CD8-positive, alpha-beta memory T cell (primary cell): ENCODE measurements around the gene TARM1. TPM values are rescaled to one million over a fixed set of nuclear protein-coding genes. Genes with fewer than 3 reads are reported as not detected.

Source experiments
- CTCF ChIA-PET: fragments of 350-600 bp; sonication (Branson Sonifier 250); formaldehyde crosslinking; loops from one replicate; lab custom pipeline; 2021; ENCODE audit warnings: antibody characterized with exemption; lab: Charles Lee
- POLR2A ChIA-PET: fragments of 350-600 bp; sonication (Branson Sonifier 250); formaldehyde crosslinking; loops from one replicate; lab custom pipeline; 2021; ENCODE audit warnings: antibody characterized with exemption; lab: Charles Lee
- DNase-seq, 5 donors: peaks; one replicate each; pipeline versions ENCODE4 v3.0.0 to v3.0.0-alpha.2; 2020 to 2022; ENCODE audit warnings: mixed read lengths in 1 of 5
- H3K27ac ChIP-seq: one replicate; pipeline ENCODE4 v1.7.0; 2013; ENCODE audit warnings: low read depth, mild to moderate bottlenecking, low read length, moderate library complexity
- H3K27me3 ChIP-seq: 2 replicates; pipeline ENCODE4 v1.7.0; 2013; ENCODE audit warnings: low read length, mild to moderate bottlenecking; ENCODE audit not compliant: insufficient read depth, poor library complexity, severe bottlenecking
- H3K36me3 ChIP-seq: 2 replicates; pipeline ENCODE4 v1.7.0; 2013; ENCODE audit warnings: mild to moderate bottlenecking, low read length, moderate library complexity; ENCODE audit not compliant: insufficient read depth
- H3K4me1 ChIP-seq: 2 replicates; pipeline ENCODE4 v1.7.0; 2013; ENCODE audit warnings: mild to moderate bottlenecking, low read length, moderate library complexity; ENCODE audit not compliant: insufficient read depth
- H3K4me3 ChIP-seq: 2 replicates; pipeline ENCODE4 v1.7.0; 2013; ENCODE audit warnings: mild to moderate bottlenecking, low read length
- H3K9me3 ChIP-seq: 2 replicates; pipeline ENCODE4 v1.7.0; 2013; ENCODE audit warnings: mild to moderate bottlenecking, low read length
- H3K27ac Mint-ChIP-seq, 8 donors: one replicate each; pipeline ENCODE4 v1.8.0; 2020 to 2021; ENCODE audit warnings: mixed read lengths in 8 of 8, mild to moderate bottlenecking in 6 of 8, inconsistent platforms in 3 of 8, moderate library complexity in 3 of 8
- H3K27me3 Mint-ChIP-seq, 2 donors: one replicate each; pipeline ENCODE4 v1.8.0; 2020 to 2021; ENCODE audit warnings: mixed read lengths in 2 of 2, mild to moderate bottlenecking in 1 of 2, moderate library complexity in 1 of 2
- H3K36me3 Mint-ChIP-seq, 3 donors: one replicate each; pipeline ENCODE4 v1.8.0; 2020 to 2021; ENCODE audit warnings: mixed read lengths in 3 of 3, inconsistent platforms in 1 of 3, mild to moderate bottlenecking in 1 of 3
- H3K4me1 Mint-ChIP-seq, 3 donors: one replicate each; pipeline ENCODE4 v1.8.0; 2020 to 2021; ENCODE audit warnings: mixed read lengths in 3 of 3, inconsistent platforms in 1 of 3, mild to moderate bottlenecking in 1 of 3
- H3K4me3 Mint-ChIP-seq, 7 donors: one replicate each; pipeline ENCODE4 v1.8.0; 2020 to 2021; ENCODE audit warnings: mixed read lengths in 7 of 7, mild to moderate bottlenecking in 6 of 7, moderate library complexity in 4 of 7, inconsistent platforms in 2 of 7
- H3K9me3 Mint-ChIP-seq, 5 donors: one replicate each; pipeline ENCODE4 v1.8.0; 2020 to 2022; ENCODE audit warnings: mixed read lengths in 5 of 5, mild to moderate bottlenecking in 3 of 5, moderate library complexity in 2 of 5, inconsistent platforms in 1 of 5
- polyA plus RNA-seq: library from polyadenylated mRNA; unstranded; fragments of 300-500 nt; fragmentation: Illumina TruSeq; gene quantifications from one replicate; pipeline ENCODE4 v1.2.3, GENCODE V29; 2021
- total RNA-seq, 2 experiments: library from RNA; stranded (reverse); gene quantifications; one replicate each; pipeline ENCODE4 v1.2.3, GENCODE V29; 2021

The TARM1 gene
- total and polyA plus RNA-seq, 3 experiments from 2014 or later, result not detected

DNA sequence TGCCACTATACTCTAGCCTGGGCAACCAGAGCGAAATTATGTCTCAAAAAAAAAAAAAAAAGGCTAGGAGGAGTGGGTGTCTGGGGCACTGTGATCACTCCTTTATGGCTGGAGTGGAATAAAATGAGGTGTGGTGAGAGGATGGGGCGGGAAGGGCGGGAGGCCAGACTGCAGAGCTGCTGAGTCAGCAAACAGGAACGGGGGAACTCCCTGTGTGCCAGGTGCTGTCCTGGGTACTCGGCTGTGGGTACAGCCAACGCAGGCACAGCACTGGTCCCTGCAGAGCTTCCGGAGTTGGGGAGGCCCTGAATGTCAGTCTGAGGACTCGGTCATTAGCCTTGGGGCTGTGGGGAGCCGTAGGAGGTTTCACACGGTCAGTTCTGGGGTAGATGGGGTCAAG lies 40.1 kb upstream of the TARM1 start:
- Histone ChIP-seq H3K27me3 (no peaks in the 10 kb centered on the region), H3K36me3 (peaks cover 49% of the 10 kb centered on the region), H3K27ac (no peak overlapping the region), H3K9me3 (no peaks in the 10 kb centered on the region), H3K4me3 (no peak overlapping the region), H3K4me1 (peaks cover 9% of the 10 kb centered on the region)
- ChIA-PET POLR2A (no interaction called here), CTCF (no interaction called here)
- H3K4me3 Mint-ChIP-seq, result no peak overlapping the region
- no peak for DNase-seq
- peaks cover 0 to 78% (median 10%) of the 10 kb centered on the region in 3 donors for H3K36me3 Mint-ChIP-seq
- no peaks in the 10 kb centered on the region for H3K27me3 Mint-ChIP-seq
- peaks cover 11 to 17% (median 12%) of the 10 kb centered on the region in 3 donors for H3K4me1 Mint-ChIP-seq
- no peaks in the 10 kb centered on the region for H3K9me3 Mint-ChIP-seq
- no peak overlapping the region for H3K27ac Mint-ChIP-seq

DNA sequence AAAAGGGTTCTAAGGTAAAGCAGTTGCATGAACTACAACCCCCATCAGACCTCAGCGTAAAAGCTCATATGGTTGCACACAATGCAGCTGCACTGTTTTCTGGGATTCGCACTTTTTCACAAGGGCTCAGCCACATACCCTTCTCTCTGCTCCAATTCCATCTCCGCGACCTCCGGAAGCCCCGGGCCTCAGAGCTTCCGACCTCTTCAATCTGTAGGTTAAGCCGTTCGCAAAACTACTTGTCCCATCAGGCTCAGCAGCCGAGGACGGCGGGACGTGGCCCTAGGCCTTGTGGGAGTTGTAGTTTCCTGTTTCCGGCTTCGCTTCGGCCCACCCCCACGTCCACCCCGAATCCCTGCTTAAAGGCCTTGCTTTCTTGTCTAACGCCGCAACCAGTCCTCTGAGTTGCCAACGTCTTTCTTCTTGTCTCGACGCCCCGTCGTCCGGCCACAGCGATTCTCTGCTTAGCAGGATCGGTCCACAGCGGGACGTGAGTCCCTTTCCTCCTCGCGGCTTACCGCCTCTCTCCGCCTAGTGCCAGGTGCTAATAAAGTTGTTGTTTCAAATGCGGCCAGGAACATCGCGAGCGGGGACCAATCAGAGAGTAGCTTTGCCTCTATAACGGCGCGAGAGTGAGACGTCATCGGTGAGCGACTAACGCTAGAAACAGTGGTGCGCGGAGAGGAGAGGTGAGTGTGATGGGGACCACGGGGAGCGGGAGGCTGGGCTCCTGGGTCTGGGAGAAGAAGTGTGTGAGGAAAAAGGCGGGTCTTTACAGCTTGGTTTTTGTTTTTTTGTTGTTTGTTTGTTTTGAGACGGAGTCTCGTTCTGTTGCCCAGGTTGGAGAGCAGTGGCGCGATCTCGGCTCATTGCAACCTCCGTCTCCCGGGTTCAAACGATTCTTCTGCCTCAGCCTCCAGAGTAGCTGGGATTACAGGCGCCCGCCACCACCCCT lies 34.2 kb upstream of the TARM1 start, which contains the start of the genes PRPF31 and TFPT:
TSS of gene PRPF31 (plus strand) at position 646 of the 955 bp plus-strand sequence. CDS start 2,525 bp downstream, outside the sequence.
TSS of gene TFPT (minus strand) at position 549 of the 955 bp plus-strand sequence. CDS start at position 161, 388 bp downstream.
- H3K4me1 Mint-ChIP-seq, result peaks cover 37 to 50% (median 43%) of the 10 kb centered on the region in 3 donors
- peak; percentile 90 to 98 (median 96) for DNase-seq
- POLR2A ChIA-PET, result interaction anchor here (0.8 to 2.7 kb wide), 10 partner anchors 10 to 248 kb away, joined by 3 to 36 read pairs (median 6); partner anchors contain the start of genes CNOT3, LENG1, MBOAT7 and MYADM
- Histone ChIP-seq H3K27me3 (no peaks in the 10 kb centered on the region), H3K36me3 (peaks cover 17% of the 10 kb centered on the region), H3K9me3 (no peaks in the 10 kb centered on the region), H3K4me1 (peaks cover 28% of the 10 kb centered on the region), H3K27ac (peak within 1 kb of the TSS; percentile 80), H3K4me3 (peak within 1 kb of the TSS; percentile 97)
- H3K27me3 Mint-ChIP-seq, result peaks cover 0 to 2% of the 10 kb centered on the region in 2 donors
- CTCF ChIA-PET, result interaction anchor here (1.4 to 2.1 kb wide), 3 partner anchors 8 to 44 kb away, joined by 4 to 7 read pairs (median 5); partner anchors contain the start of genes CNOT3 and LENG1
- H3K9me3 Mint-ChIP-seq, result peaks cover 0 to 1% (median 0%) of the 10 kb centered on the region in 5 donors
- peak within 1 kb of the TSS; percentile 85 to 96 (median 93) for H3K4me3 Mint-ChIP-seq
- peak within 1 kb of the TSS; percentile 72 to 99 (median 92) for H3K27ac Mint-ChIP-seq
- peaks cover 0 to 47% (median 8%) of the 10 kb centered on the region in 3 donors for H3K36me3 Mint-ChIP-seq

DNA sequence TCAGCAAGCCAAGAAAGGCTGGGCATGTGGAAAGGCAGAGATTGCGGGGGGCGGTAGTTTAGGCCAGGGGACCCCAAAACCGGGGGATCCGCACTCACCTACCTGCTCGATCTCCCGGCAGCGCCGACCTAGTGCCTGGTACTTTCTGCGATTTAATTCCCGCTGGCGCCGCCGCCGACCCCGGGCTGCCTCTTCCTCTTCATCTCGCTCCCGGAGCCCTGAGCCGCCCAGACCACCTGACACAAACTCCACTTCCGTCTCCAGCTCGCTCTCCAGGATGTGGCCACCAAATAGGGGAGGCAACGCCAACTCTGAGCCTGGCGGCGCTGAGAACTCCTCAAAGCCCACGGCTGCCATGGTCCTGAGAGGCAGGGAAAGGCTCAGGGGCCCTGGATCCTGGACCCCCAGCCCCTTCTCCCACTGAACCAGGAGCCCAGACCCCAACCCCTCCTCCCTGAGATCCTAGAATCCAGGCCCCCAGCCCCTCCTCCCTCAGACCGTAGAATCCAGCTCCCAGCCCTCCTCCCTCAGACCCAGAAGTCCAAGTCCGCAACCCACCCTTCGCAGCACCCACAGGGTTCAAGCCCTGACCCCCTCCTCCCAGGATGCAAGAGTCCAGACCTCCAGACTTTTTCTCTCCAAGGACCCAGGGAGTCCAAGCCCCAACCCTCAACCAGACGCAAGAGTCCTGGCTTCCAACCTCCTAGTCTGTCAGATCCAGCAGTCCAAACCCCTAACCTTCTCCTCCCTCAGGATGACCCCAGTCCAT lies 33.4 kb upstream of the TARM1 start:
- ChIA-PET POLR2A (interaction anchor here (1.1 to 2.7 kb wide), 8 partner anchors 10 to 247 kb away, joined by 4 to 36 read pairs (median 10); partner anchors contain the start of genes CNOT3, LENG1, MBOAT7 and MYADM), CTCF (interaction anchor here (1.6 kb wide), 1 partner anchor 23 kb away, joined by 7 read pairs; the partner anchor contains the start of gene CNOT3)
- Histone ChIP-seq H3K36me3 (peaks cover 15% of the 10 kb centered on the region), H3K4me1 (peaks cover 28% of the 10 kb centered on the region), H3K27ac (peak overlapping the region; percentile 80), H3K27me3 (no peaks in the 10 kb centered on the region), H3K4me3 (peak overlapping the region; percentile 97), H3K9me3 (no peaks in the 10 kb centered on the region)
- peak overlapping the region; percentile 85 to 96 (median 93) for H3K4me3 Mint-ChIP-seq
- H3K4me1 Mint-ChIP-seq, result peaks cover 39 to 50% (median 43%) of the 10 kb centered on the region in 3 donors
- H3K9me3 Mint-ChIP-seq, result peaks cover 0 to 1% (median 0%) of the 10 kb centered on the region in 5 donors
- peaks cover 0 to 48% (median 4%) of the 10 kb centered on the region in 3 donors for H3K36me3 Mint-ChIP-seq
- H3K27ac Mint-ChIP-seq, result peak overlapping the region; percentile 72 to 99 (median 92)
- DNase-seq, result peak; percentile 41 to 74 (median 54)
- peaks cover 0 to 2% of the 10 kb centered on the region in 2 donors for H3K27me3 Mint-ChIP-seq

DNA sequence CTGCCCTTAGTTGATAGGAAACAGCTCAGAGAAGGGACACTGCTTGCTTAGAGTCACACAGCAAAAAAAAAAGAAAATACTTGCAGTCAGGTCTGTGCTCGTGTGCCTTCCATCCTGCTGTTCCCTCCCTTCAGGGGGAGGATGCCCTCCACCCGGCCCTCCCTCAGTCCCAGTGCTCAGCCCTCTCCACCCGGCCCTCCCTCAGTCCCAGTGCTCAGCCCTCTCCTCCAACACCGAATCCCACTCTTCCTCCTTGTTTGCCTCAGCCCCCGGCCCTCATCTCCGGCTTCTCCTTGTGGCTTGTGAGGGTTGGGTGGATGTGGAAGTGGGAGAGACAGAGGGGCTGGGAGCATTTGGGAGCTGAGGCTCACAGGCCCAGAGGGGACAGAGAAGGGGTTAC lies 28.5 kb upstream of the TARM1 start:
- Mint-ChIP-seq H3K9me3 (no peaks in the 10 kb centered on the region), H3K27ac (no peak overlapping the region), H3K4me1 (peaks cover 22 to 35% (median 29%) of the 10 kb centered on the region in 3 donors), H3K4me3 (no peak overlapping the region), H3K27me3 (no peaks in the 10 kb centered on the region), H3K36me3 (peaks cover 0 to 67% (median 1%) of the 10 kb centered on the region in 3 donors)
- CTCF ChIA-PET, result no interaction called here
- H3K27me3 ChIP-seq, result no peaks in the 10 kb centered on the region
- no peaks in the 10 kb centered on the region for H3K9me3 ChIP-seq
- no peak overlapping the region for H3K4me3 ChIP-seq
- H3K36me3 ChIP-seq, result peaks cover 12% of the 10 kb centered on the region
- POLR2A ChIA-PET, result no interaction called here
- DNase-seq, result peak in 1 of 5 donors; percentile 36
- peaks cover 10% of the 10 kb centered on the region for H3K4me1 ChIP-seq
- no peak overlapping the region for H3K27ac ChIP-seq

DNA sequence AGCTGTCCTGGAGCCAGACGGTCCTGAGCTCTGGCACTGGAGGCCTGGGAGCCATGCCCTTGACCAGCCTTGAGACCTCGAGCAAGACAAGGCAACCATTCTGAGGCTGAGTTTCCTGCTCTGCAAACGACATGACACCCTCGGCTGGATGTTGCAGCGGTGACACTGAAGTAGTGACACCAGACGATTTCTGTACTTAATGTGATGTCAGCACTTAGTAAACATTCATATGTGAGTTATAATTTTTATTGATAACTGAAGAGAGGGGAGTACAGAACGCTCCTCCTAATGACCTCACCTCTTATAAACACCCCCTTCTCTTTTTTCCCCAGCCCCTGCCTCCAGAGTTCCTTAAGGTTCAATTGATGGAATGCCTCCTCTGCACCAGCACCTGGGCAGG lies 27.3 kb upstream of the TARM1 start:
- Mint-ChIP-seq H3K27me3 (no peaks in the 10 kb centered on the region), H3K36me3 (peaks cover 0 to 67% (median 1%) of the 10 kb centered on the region in 3 donors)
- CTCF ChIA-PET, result interaction anchor here (2.5 kb wide), 1 partner anchor 8 kb away, joined by 5 read pairs; the partner anchor contains the start of genes PRPF31 and TFPT

DNA sequence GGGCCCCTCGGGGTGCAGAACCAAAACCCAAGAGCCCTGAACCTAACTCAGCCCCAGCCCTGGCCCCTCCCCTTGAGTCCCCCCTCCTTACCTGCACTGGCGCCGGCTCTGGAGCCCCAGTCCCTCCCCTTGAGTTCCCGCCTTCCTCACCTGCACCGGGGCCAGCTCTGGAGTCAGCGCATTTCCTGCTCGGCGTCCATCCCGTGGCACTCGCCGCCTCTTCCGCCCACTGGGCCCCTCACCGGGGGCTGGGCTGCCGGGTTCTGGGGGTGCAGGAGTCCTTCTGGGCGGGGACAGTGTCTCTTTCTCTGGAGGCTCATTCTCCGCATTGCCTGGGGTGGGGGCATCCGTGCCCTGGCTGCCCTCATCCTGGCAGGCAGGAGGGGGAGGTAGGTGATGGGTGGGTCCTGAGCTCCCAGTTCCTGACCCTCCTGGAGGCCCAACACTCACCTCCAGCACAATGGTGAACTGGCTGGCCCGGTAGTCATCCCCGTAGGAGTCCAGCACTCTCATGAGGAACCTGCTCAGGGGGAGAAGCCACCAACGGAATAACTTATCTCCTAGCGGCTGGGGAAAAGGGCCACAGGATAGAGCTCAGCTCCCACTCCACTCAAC lies 26.8 kb upstream of the TARM1 start:
- Histone ChIP-seq H3K27ac (no peak overlapping the region), H3K4me3 (no peak overlapping the region), H3K4me1 (peaks cover 7% of the 10 kb centered on the region), H3K27me3 (no peaks in the 10 kb centered on the region), H3K9me3 (no peaks in the 10 kb centered on the region), H3K36me3 (peaks cover 12% of the 10 kb centered on the region)
- H3K27me3 Mint-ChIP-seq, result no peaks in the 10 kb centered on the region
- POLR2A ChIA-PET, result no interaction called here
- H3K36me3 Mint-ChIP-seq, result peaks cover 0 to 64% (median 1%) of the 10 kb centered on the region in 3 donors
- H3K4me3 Mint-ChIP-seq, result no peak overlapping the region
- peak in 1 of 5 donors; percentile 35 for DNase-seq
- CTCF ChIA-PET, result interaction anchor here (2.5 kb wide), 1 partner anchor 8 kb away, joined by 5 read pairs; the partner anchor contains the start of genes PRPF31 and TFPT
- H3K9me3 Mint-ChIP-seq, result no peaks in the 10 kb centered on the region
- peak overlapping the region in 2 of 8 donors; percentile 12 to 93 for H3K27ac Mint-ChIP-seq
- peaks cover 17 to 29% (median 23%) of the 10 kb centered on the region in 3 donors for H3K4me1 Mint-ChIP-seq

More for the DNA sequence above, 27.3 kb upstream of the TARM1 start:
- peak overlapping the region in 1 of 7 donors; percentile 13 for H3K4me3 Mint-ChIP-seq
- Histone ChIP-seq H3K27me3 (no peaks in the 10 kb centered on the region), H3K4me1 (peaks cover 2% of the 10 kb centered on the region), H3K9me3 (no peaks in the 10 kb centered on the region), H3K36me3 (peaks cover 12% of the 10 kb centered on the region), H3K4me3 (no peak overlapping the region), H3K27ac (no peak overlapping the region)
- no peak overlapping the region for H3K27ac Mint-ChIP-seq
- no peaks in the 10 kb centered on the region for H3K9me3 Mint-ChIP-seq
- POLR2A ChIA-PET, result no interaction called here
- H3K4me1 Mint-ChIP-seq, result peaks cover 15 to 30% (median 23%) of the 10 kb centered on the region in 3 donors
- no peak for DNase-seq

DNA sequence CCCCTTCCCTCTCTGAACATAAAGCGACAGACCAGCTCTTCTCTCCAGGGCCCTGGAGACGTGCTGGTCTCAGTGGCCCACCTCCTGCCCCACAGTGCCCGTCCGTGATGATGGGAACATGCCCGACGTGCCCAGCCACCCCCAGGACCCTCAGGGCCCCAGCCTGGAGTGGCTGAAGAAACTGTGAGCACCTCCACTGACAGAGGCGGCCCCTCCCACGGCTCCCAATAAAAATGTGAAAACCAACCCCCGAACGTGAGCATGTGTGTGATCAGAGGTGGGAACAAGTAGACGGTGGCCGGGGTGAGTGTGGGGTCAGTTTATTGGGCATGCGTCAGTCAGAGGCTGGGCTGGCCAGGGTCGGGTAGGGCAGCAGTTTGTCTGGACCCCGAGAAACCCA lies 25.6 kb upstream of the TARM1 start:
- H3K36me3 ChIP-seq, result peaks cover 12% of the 10 kb centered on the region
- ChIA-PET CTCF (interaction anchor here (2.5 kb wide), 1 partner anchor 9 kb away, joined by 5 read pairs; the partner anchor contains the start of genes PRPF31 and TFPT), POLR2A (no interaction called here)

More for the DNA sequence above, 25.6 kb upstream of the TARM1 start:
- peaks cover 11% of the 10 kb centered on the region for H3K4me1 ChIP-seq
- H3K27me3 Mint-ChIP-seq, result no peaks in the 10 kb centered on the region
- H3K4me1 Mint-ChIP-seq, result peaks cover 23 to 36% (median 29%) of the 10 kb centered on the region in 3 donors
- no peaks in the 10 kb centered on the region for H3K9me3 Mint-ChIP-seq
- H3K27ac ChIP-seq, result no peak overlapping the region
- H3K36me3 Mint-ChIP-seq, result peaks cover 0 to 65% (median 0%) of the 10 kb centered on the region in 3 donors
- peak overlapping the region in 1 of 8 donors; percentile 27 for H3K27ac Mint-ChIP-seq
- peak overlapping the region in 1 of 7 donors; percentile 40 for H3K4me3 Mint-ChIP-seq
- H3K27me3 ChIP-seq, result no peaks in the 10 kb centered on the region
- no peak for DNase-seq
- no peak overlapping the region for H3K4me3 ChIP-seq
- H3K9me3 ChIP-seq, result no peaks in the 10 kb centered on the region
